Prostate gland (tissue), 2 donors: ENCODE results near the gene HMGCL.

ENCODE experiments used
- CTCF ChIP-seq, 4 experiments: fragments of 200-600 bp in 2 of 4; fragments of 450-650 bp in 2 of 4; sonication (generic) in 2 of 4; IDR thresholded peaks; 1 replicate in 3 of 4; 2 replicates in 1 of 4; pipeline ENCODE4 v1.5.1; 2016 to 2019; ENCODE audit warnings: antibody characterized with exemption in 4 of 4, mild to moderate bottlenecking in 2 of 4, moderate library complexity in 2 of 4
- POLR2A ChIP-seq: fragments of 450-650 bp; IDR thresholded peaks from one replicate; pipeline ENCODE4 v1.6.1; 2016; ENCODE audit warnings: antibody characterized with exemption, mild to moderate bottlenecking

GRCh38 chr1:23801338-23801748 lies 23.9 kb downstream of the HMGCL start:
- TF ChIP-seq CTCF (IDR thresholded peaks at IDR 0.05) = no peak
- TF ChIP-seq POLR2A = no peak
